Measurements from ENCODE around the gene DMAP1. TPM values are rescaled to one million over a fixed set of nuclear protein-coding genes. Genes with fewer than 3 reads are reported as not detected.

DMAP1 gene
- total and polyA plus RNA-seq, 2 of the 8 experiments (the other 6 are each of a cell fraction or from before 2014, with no cell fraction given): 36.4 to 42.4 TPM

GRCh38 chr1:44239961-44240371 is 26.7 kb downstream of the DMAP1 start (continued):
- TF ChIP-seq ZNF274 (IDR thresholded peaks at IDR 0.05; ENCODE audit: borderline replicate concordance, extremely low read depth, low read length) (no peak), ATF3 (IDR thresholded peaks at IDR 0.05; ENCODE audit: insufficient read depth, low read depth, low read length) (no peak), TAF1 (IDR thresholded peaks at IDR 0.05; ENCODE audit: low read depth, low read length) (no peak), EGR1 (IDR thresholded peaks at IDR 0.05; ENCODE audit: borderline replicate concordance, low read depth, low read length) (no peak), CHD2 (IDR thresholded peaks at IDR 0.05; ENCODE audit: low read length) (no peak)

Measured in H1 (cell line).